HEK293 (cell line): ENCODE results near the gene MTG1.

Source experiments
- GLI2 ChIP-seq: fragments of 450-650 bp; formaldehyde crosslinking; IDR thresholded peaks from 2 replicates; pipeline ENCODE4; 2017; ENCODE audit warnings: missing biosample characterization, missing genetic modification characterization, low read depth, borderline replicate concordance
- MEIS1 ChIP-seq: sonication (generic); formaldehyde crosslinking; IDR thresholded peaks from 2 replicates; pipeline ENCODE4 v1.8.1; 2022; ENCODE audit warnings: missing genetic modification reagents, mild to moderate bottlenecking, borderline replicate concordance
- PRDM2 ChIP-seq: fragments of 450-650 bp; formaldehyde crosslinking; IDR thresholded peaks from 2 replicates; pipeline ENCODE4 v1.5.1; 2016; ENCODE audit warnings: missing biosample characterization, missing genetic modification characterization, borderline replicate concordance
- PRDM4 ChIP-seq: fragments of 450-650 bp; formaldehyde crosslinking; IDR thresholded peaks from 2 replicates; pipeline ENCODE4 v1.5.1; 2017; ENCODE audit warnings: missing biosample characterization, missing genetic modification characterization
- SP2 ChIP-seq: fragments of 450-650 bp; formaldehyde crosslinking; IDR thresholded peaks from 2 replicates; pipeline ENCODE4 v1.5.1; 2016; ENCODE audit warnings: missing biosample characterization, missing genetic modification characterization
- ZNF155 ChIP-seq: fragments of 450-650 bp; formaldehyde crosslinking; IDR thresholded peaks from 2 replicates; pipeline ENCODE4 v1.5.1; 2016; ENCODE audit warnings: missing biosample characterization, missing genetic modification characterization
- ZNF16 ChIP-seq: fragments of 450-650 bp; formaldehyde crosslinking; IDR thresholded peaks from 2 replicates; pipeline ENCODE4 v1.5.1; 2016; ENCODE audit warnings: low read depth, missing biosample characterization, missing genetic modification characterization
- ZNF2 ChIP-seq: fragments of 450-650 bp; formaldehyde crosslinking; IDR thresholded peaks from 2 replicates; pipeline ENCODE4 v1.5.1; 2016; ENCODE audit warnings: missing biosample characterization, missing genetic modification characterization
- ZNF23 ChIP-seq: fragments of 450-650 bp; formaldehyde crosslinking; IDR thresholded peaks from 2 replicates; pipeline ENCODE4 v1.5.1; 2016; ENCODE audit warnings: missing biosample characterization, missing genetic modification characterization, borderline replicate concordance
- ZNF335 ChIP-seq: fragments of 450-650 bp; formaldehyde crosslinking; conservative IDR thresholded peaks from 2 replicates; pipeline ENCODE4 v1.5.1; 2016; ENCODE audit warnings: missing biosample characterization, missing genetic modification characterization
- ZNF341 ChIP-seq: fragments of 450-650 bp; formaldehyde crosslinking; IDR thresholded peaks from 2 replicates; pipeline ENCODE4; 2016; ENCODE audit warnings: low read depth, missing biosample characterization, missing genetic modification characterization
- ZNF521 ChIP-seq: fragments of 450-650 bp; formaldehyde crosslinking; IDR thresholded peaks from 2 replicates; pipeline ENCODE4 v1.5.1; 2017; ENCODE audit warnings: missing biosample characterization, mild to moderate bottlenecking, missing genetic modification characterization
- ZNF571 ChIP-seq: fragments of 450-650 bp; formaldehyde crosslinking; IDR thresholded peaks from 2 replicates; pipeline ENCODE4 v1.5.0; 2017; ENCODE audit warnings: missing biosample characterization, missing genetic modification characterization
- ZNF830 ChIP-seq: fragments of 450-650 bp; IDR thresholded peaks from 2 replicates; pipeline ENCODE4 v1.5.0; 2018; ENCODE audit warnings: missing biosample characterization, missing genetic modification characterization, low read depth, mild to moderate bottlenecking, moderate library complexity
- ZNF837 ChIP-seq: fragments of 450-650 bp; formaldehyde crosslinking; IDR thresholded peaks from 2 replicates; pipeline ENCODE4 v1.5.1; 2016; ENCODE audit warnings: missing biosample characterization, missing genetic modification characterization
- ZSCAN30 ChIP-seq: fragments of 450-650 bp; IDR thresholded peaks from 2 replicates; pipeline ENCODE4 v1.5.1; 2018; ENCODE audit warnings: missing biosample characterization, mild to moderate bottlenecking, missing genetic modification characterization, moderate library complexity
- ZXDB ChIP-seq: fragments of 450-650 bp; formaldehyde crosslinking; IDR thresholded peaks from 2 replicates; pipeline ENCODE4 v1.5.1; 2016; ENCODE audit warnings: missing biosample characterization, missing genetic modification characterization
- TF ChIP-seq, protein P1 (sequence below): fragments of 450-650 bp; formaldehyde crosslinking; IDR thresholded peaks from 2 replicates; pipeline ENCODE4 v1.5.1; 2016; ENCODE audit warnings: missing biosample characterization, missing genetic modification characterization
- TF ChIP-seq, protein P2 (sequence below): fragments of 450-650 bp; formaldehyde crosslinking; IDR thresholded peaks from 2 replicates; pipeline ENCODE4 v1.5.1; 2016; ENCODE audit warnings: missing biosample characterization, missing genetic modification characterization
- TF ChIP-seq, protein P3 (sequence below): fragments of 450-650 bp; formaldehyde crosslinking; IDR thresholded peaks from 2 replicates; pipeline ENCODE4 v1.5.1; 2016; ENCODE audit warnings: missing biosample characterization, missing genetic modification characterization
- TF ChIP-seq, protein P4 (sequence below): fragments of 450-650 bp; formaldehyde crosslinking; conservative IDR thresholded peaks from 2 replicates; pipeline ENCODE4 v1.5.1; 2016; ENCODE audit warnings: low read depth, missing biosample characterization, missing genetic modification characterization
- TF ChIP-seq, protein P5 (sequence below): fragments of 450-650 bp; formaldehyde crosslinking; IDR thresholded peaks from 2 replicates; pipeline ENCODE4 v1.5.1; 2016; ENCODE audit warnings: missing biosample characterization, missing genetic modification characterization

MTG1 gene

DNA sequence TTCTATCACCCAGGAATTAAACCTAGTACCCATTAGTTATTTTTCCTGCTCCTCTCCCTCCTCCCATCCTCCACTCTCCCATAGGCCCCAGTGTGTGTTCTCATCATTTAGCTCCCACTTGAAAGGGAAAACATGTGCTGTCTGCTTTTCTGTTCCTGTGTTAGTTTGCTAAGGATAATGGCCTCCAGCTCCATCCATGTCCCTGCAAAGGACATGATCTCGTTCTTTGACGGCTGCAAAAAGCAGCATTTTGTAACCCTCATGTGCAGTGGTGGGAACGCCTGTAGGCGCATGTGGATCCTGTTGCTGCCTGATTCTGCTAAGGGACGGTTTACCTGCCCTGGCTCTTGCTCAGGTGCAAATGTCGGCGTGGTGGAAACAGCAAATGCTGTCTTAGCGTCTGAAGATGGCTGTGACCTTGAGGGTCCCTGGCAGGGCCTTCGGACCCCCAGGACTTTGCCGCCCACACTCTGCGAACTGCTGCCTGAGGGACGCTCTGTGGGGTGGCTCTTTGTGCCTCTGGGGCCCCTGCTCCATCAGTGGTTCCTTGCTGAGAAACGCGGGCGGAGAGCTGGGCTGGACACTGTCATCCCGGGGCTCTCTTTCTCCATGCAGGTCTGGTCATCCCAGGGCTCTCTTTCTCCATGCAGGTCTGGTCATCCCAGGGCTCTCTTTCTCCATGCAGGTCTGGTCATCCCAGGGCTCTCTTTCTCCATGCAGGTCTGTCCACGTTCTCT, 5.6 kb upstream of the MTG1 start (continued):
- TF ChIP-seq PRDM4 (tag by site-specific recombination) (no peak), ZNF830 (no peak), ZSCAN30 (tag by site-specific recombination) (no peak), MEIS1 (no peak), ZNF2 (tag by site-specific recombination) (no peak), ZNF521 (tag by site-specific recombination) (no peak), GLI2 (no peak), ZNF341 (tag by site-specific recombination) (no peak), ZNF16 (tag by site-specific recombination) (no peak), SP2 (peak; percentile 44), ZNF837 (tag by site-specific recombination) (no peak), ZNF335 (tag by site-specific recombination) (no peak), ZXDB (tag by site-specific recombination) (peak; percentile 52; the same call in 1 of the 2 replicates), ZNF23 (tag by site-specific recombination) (no peak), ZNF155 (tag by site-specific recombination) (no peak), ZNF571 (tag by site-specific recombination) (no peak), PRDM2 (tag by site-specific recombination) (no peak)
- TF ChIP-seq, protein P1, sequence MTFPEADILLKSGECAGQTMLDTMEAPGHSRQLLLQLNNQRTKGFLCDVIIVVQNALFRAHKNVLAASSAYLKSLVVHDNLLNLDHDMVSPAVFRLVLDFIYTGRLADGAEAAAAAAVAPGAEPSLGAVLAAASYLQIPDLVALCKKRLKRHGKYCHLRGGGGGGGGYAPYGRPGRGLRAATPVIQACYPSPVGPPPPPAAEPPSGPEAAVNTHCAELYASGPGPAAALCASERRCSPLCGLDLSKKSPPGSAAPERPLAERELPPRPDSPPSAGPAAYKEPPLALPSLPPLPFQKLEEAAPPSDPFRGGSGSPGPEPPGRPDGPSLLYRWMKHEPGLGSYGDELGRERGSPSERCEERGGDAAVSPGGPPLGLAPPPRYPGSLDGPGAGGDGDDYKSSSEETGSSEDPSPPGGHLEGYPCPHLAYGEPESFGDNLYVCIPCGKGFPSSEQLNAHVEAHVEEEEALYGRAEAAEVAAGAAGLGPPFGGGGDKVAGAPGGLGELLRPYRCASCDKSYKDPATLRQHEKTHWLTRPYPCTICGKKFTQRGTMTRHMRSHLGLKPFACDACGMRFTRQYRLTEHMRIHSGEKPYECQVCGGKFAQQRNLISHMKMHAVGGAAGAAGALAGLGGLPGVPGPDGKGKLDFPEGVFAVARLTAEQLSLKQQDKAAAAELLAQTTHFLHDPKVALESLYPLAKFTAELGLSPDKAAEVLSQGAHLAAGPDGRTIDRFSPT (tag by site-specific recombination) = no peak
- TF ChIP-seq, protein P2, sequence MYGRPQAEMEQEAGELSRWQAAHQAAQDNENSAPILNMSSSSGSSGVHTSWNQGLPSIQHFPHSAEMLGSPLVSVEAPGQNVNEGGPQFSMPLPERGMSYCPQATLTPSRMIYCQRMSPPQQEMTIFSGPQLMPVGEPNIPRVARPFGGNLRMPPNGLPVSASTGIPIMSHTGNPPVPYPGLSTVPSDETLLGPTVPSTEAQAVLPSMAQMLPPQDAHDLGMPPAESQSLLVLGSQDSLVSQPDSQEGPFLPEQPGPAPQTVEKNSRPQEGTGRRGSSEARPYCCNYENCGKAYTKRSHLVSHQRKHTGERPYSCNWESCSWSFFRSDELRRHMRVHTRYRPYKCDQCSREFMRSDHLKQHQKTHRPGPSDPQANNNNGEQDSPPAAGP (tag by site-specific recombination) = no peak
- TF ChIP-seq, protein P3, sequence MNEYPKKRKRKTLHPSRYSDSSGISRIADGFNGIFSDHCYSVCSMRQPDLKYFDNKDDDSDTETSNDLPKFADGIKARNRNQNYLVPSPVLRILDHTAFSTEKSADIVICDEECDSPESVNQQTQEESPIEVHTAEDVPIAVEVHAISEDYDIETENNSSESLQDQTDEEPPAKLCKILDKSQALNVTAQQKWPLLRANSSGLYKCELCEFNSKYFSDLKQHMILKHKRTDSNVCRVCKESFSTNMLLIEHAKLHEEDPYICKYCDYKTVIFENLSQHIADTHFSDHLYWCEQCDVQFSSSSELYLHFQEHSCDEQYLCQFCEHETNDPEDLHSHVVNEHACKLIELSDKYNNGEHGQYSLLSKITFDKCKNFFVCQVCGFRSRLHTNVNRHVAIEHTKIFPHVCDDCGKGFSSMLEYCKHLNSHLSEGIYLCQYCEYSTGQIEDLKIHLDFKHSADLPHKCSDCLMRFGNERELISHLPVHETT = peak; percentile 44; the same call in 1 of the 2 replicates
- TF ChIP-seq, protein P4, sequence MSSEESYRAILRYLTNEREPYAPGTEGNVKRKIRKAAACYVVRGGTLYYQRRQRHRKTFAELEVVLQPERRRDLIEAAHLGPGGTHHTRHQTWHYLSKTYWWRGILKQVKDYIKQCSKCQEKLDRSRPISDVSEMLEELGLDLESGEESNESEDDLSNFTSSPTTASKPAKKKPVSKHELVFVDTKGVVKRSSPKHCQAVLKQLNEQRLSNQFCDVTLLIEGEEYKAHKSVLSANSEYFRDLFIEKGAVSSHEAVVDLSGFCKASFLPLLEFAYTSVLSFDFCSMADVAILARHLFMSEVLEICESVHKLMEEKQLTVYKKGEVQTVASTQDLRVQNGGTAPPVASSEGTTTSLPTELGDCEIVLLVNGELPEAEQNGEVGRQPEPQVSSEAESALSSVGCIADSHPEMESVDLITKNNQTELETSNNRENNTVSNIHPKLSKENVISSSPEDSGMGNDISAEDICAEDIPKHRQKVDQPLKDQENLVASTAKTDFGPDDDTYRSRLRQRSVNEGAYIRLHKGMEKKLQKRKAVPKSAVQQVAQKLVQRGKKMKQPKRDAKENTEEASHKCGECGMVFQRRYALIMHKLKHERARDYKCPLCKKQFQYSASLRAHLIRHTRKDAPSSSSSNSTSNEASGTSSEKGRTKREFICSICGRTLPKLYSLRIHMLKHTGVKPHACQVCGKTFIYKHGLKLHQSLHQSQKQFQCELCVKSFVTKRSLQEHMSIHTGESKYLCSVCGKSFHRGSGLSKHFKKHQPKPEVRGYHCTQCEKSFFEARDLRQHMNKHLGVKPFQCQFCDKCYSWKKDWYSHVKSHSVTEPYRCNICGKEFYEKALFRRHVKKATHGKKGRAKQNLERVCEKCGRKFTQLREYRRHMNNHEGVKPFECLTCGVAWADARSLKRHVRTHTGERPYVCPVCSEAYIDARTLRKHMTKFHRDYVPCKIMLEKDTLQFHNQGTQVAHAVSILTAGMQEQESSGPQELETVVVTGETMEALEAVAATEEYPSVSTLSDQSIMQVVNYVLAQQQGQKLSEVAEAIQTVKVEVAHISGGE (tag by site-specific recombination) = peak; percentile 99
- TF ChIP-seq, protein P5, sequence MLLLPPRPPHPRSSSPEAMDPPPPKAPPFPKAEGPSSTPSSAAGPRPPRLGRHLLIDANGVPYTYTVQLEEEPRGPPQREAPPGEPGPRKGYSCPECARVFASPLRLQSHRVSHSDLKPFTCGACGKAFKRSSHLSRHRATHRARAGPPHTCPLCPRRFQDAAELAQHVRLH (tag by site-specific recombination) = no peak
